Measurements from ENCODE around the gene CCDC134.

GRCh38 chr22:41857860-41858199, 57.4 kb downstream of the CCDC134 start:
- TF ChIP-seq, protein P1, sequence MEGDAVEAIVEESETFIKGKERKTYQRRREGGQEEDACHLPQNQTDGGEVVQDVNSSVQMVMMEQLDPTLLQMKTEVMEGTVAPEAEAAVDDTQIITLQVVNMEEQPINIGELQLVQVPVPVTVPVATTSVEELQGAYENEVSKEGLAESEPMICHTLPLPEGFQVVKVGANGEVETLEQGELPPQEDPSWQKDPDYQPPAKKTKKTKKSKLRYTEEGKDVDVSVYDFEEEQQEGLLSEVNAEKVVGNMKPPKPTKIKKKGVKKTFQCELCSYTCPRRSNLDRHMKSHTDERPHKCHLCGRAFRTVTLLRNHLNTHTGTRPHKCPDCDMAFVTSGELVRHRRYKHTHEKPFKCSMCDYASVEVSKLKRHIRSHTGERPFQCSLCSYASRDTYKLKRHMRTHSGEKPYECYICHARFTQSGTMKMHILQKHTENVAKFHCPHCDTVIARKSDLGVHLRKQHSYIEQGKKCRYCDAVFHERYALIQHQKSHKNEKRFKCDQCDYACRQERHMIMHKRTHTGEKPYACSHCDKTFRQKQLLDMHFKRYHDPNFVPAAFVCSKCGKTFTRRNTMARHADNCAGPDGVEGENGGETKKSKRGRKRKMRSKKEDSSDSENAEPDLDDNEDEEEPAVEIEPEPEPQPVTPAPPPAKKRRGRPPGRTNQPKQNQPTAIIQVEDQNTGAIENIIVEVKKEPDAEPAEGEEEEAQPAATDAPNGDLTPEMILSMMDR (IDR thresholded peaks at IDR 0.05) = no peak
- no peak for TF ChIP-seq POLR2A (IDR thresholded peaks at IDR 0.05; ENCODE audit: low read depth)

All from esophagus muscularis mucosa (tissue), 3 donors.